ENCODE results near the gene RBM38.
A peak's percentile ranks its signal among the peaks of the same experiment; 100 is the strongest.

RBM38 gene

DNA sequence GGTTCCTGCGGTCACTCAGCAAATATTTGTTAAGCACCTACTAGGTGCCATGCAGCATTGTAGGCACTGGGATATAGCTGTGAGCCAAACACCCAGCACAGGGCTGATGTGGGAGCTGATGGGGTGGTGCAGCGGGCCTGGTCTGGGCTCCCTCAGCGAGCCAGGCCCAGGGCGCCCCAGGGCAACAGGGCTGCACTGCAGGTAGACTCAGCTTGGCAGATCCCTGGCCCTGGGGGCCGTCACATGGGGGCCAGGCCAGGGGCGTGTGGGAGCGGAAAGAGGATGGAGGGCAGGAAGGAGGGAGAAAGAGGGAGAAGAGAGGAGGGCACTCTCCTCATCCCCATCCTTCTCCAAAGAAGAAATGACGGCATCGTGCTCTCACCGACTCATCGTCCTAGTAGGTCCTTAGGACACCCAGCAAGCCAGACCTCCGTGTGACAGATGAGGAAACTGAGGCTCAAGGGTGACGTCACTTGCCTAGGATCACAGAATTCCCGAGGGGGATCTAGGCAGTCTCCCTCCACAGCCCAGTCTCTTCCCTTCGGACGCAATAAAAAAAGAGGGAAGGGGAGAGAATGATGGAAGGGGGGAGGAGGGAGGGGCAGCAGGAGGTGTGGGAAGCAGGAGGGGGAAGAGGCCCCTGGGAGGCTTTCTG lies 53.3 kb downstream of the RBM38 start:
- no CpG with 5 or more reads among the region's 16 CpGs for WGBS, 2 donors (ENCODE audit: extremely low coverage in 2 of 2, insufficient read length in 2 of 2, insufficient replicate concordance in 1 of 2)

DNA sequence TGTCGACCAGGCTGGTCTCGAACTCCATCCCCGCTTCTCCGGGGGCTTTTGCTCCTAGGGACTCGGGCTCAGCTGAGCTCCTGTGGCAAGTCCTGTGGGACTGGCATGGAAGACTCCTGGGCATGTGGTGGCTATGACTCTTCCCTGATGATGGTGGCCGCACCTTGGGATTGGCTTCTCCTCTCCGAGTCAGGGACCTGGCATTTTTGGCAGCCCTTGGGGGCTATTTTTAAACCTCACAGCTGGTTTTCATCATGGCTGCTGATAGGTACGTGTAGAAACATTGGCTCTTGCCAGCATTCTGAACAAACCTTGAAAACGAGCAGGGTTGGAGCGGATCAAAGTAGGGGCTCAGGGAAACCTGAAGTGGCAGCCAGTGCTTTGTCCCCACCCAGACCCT lies 54.1 kb downstream of the RBM38 start:
- Histone ChIP-seq H2AFZ (ENCODE audit: low read length) (no peak overlapping the region), H3K79me1 (ENCODE audit: low read depth, low read length) (no peaks in the 10 kb centered on the region), H3K9me3 (replicated peaks in 1 of 2; ENCODE audit: control insufficient read depth in 2 of 2, insufficient read depth in 1 of 2, low read depth in 1 of 2, low read length in 2 of 2) (peaks cover 4 to 10% of the 10 kb centered on the region in 2 donors), H2AK5ac (ENCODE audit: low read depth, low read length) (no peak overlapping the region), H3K14ac (ENCODE audit: low read length) (no peak overlapping the region), H2BK120ac (ENCODE audit: low read depth, low read length) (no peak overlapping the region), H3K18ac (ENCODE audit: low read length) (no peak overlapping the region), H3K27ac (replicated peaks; ENCODE audit: low read length) (no peak overlapping the region), H3K9ac (ENCODE audit: low read depth, low read length, poor library complexity) (no peak overlapping the region), H2BK5ac (ENCODE audit: low read length) (no peak overlapping the region), H3K4me3 (ENCODE audit: low read length in 2 of 2) (no peak overlapping the region), H3K23ac (ENCODE audit: low read depth, low read length, poor library complexity) (no peak overlapping the region), H4K91ac (ENCODE audit: low read depth, low read length, poor library complexity) (no peak overlapping the region), H3K4ac (ENCODE audit: low read length) (no peak overlapping the region), H3K36me3 (replicated peaks in 1 of 2; ENCODE audit: control insufficient read depth in 2 of 2, insufficient read depth in 2 of 2, low read length in 2 of 2) (no peaks in the 10 kb centered on the region), H2BK15ac (ENCODE audit: low read length) (peak overlapping the region; percentile 15), H4K8ac (ENCODE audit: low read depth, low read length) (no peak overlapping the region), H3K4me2 (ENCODE audit: insufficient read depth, low read length, poor library complexity, severe bottlenecking) (no peak overlapping the region), H2BK12ac (ENCODE audit: low read length) (no peak overlapping the region), H3K4me1 (ENCODE audit: control insufficient read depth in 2 of 2, insufficient read depth in 1 of 2, low read depth in 1 of 2, low read length in 2 of 2) (peaks cover 6 to 7% of the 10 kb centered on the region in 2 donors), H3K27me3 (ENCODE audit: control insufficient read depth in 3 of 3, insufficient read depth in 3 of 3, low read depth in 1 of 3, low read length in 3 of 3) (peaks cover 0 to 38% (median 0%) of the 10 kb centered on the region in 3 experiments)
- WGBS, 2 donors (ENCODE audit: extremely low coverage in 2 of 2, insufficient read length in 2 of 2, insufficient replicate concordance in 1 of 2), result no CpG with 5 or more reads among the region's 10 CpGs
- no peak for DNase-seq (ENCODE audit: low spot score)

More for the DNA sequence above, 53.3 kb downstream of the RBM38 start:
- Histone ChIP-seq H2AFZ (ENCODE audit: low read length) (no peak overlapping the region), H3K4me2 (ENCODE audit: insufficient read depth, low read length, poor library complexity, severe bottlenecking) (no peak overlapping the region), H3K4me1 (ENCODE audit: control insufficient read depth in 2 of 2, insufficient read depth in 1 of 2, low read depth in 1 of 2, low read length in 2 of 2) (peaks cover 8 to 10% of the 10 kb centered on the region in 2 donors), H3K23ac (ENCODE audit: low read depth, low read length, poor library complexity) (no peak overlapping the region), H3K27ac (replicated peaks; ENCODE audit: low read length) (no peak overlapping the region), H3K79me1 (ENCODE audit: low read depth, low read length) (no peaks in the 10 kb centered on the region), H2AK5ac (ENCODE audit: low read depth, low read length) (no peak overlapping the region), H2BK5ac (ENCODE audit: low read length) (no peak overlapping the region), H3K9ac (ENCODE audit: low read depth, low read length, poor library complexity) (no peak overlapping the region), H2BK15ac (ENCODE audit: low read length) (no peak overlapping the region), H2BK12ac (ENCODE audit: low read length) (no peak overlapping the region), H2BK120ac (ENCODE audit: low read depth, low read length) (no peak overlapping the region), H3K4me3 (ENCODE audit: low read length in 2 of 2) (no peak overlapping the region), H3K14ac (ENCODE audit: low read length) (peak overlapping the region; percentile 5), H4K8ac (ENCODE audit: low read depth, low read length) (no peak overlapping the region), H3K9me3 (replicated peaks in 1 of 2; ENCODE audit: control insufficient read depth in 2 of 2, insufficient read depth in 1 of 2, low read depth in 1 of 2, low read length in 2 of 2) (peaks cover 4 to 10% of the 10 kb centered on the region in 2 donors), H4K91ac (ENCODE audit: low read depth, low read length, poor library complexity) (no peak overlapping the region), H3K27me3 (ENCODE audit: control insufficient read depth in 3 of 3, insufficient read depth in 3 of 3, low read depth in 1 of 3, low read length in 3 of 3) (peaks cover 0 to 32% (median 0%) of the 10 kb centered on the region in 3 experiments), H3K18ac (ENCODE audit: low read length) (peak overlapping the region; percentile 13), H3K36me3 (replicated peaks in 1 of 2; ENCODE audit: control insufficient read depth in 2 of 2, insufficient read depth in 2 of 2, low read length in 2 of 2) (no peaks in the 10 kb centered on the region), H3K4ac (ENCODE audit: low read length) (no peak overlapping the region)
- no peak for DNase-seq (ENCODE audit: low spot score)

DNA sequence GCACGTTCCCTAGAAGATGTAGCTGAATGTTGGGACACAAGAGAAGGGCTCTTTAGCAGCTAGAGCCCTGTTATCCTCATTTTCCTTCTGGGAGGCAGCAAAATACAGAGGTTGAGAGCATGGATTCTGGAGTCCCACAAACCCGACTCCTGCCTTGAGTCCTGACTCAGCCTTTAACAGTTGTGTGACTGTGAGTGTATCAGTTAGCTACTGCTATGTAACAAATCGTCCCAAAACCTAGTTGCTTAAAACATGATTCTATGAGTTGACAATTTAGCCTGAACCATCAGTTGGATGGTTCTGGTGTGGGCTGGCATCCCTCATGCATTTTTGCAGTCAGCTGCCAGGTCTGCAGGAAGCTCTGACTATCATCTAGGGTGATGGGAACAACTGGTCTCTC lies 54.6 kb downstream of the RBM38 start:
- Histone ChIP-seq H2AK5ac (ENCODE audit: low read depth, low read length) (no peak overlapping the region), H2BK5ac (ENCODE audit: low read length) (no peak overlapping the region), H2BK120ac (ENCODE audit: low read depth, low read length) (no peak overlapping the region), H3K36me3 (replicated peaks in 1 of 2; ENCODE audit: control insufficient read depth in 2 of 2, insufficient read depth in 2 of 2, low read length in 2 of 2) (no peaks in the 10 kb centered on the region), H3K27ac (replicated peaks; ENCODE audit: low read length) (no peak overlapping the region), H2BK15ac (ENCODE audit: low read length) (no peak overlapping the region), H2BK12ac (ENCODE audit: low read length) (no peak overlapping the region), H3K23ac (ENCODE audit: low read depth, low read length, poor library complexity) (no peak overlapping the region), H3K27me3 (ENCODE audit: control insufficient read depth in 3 of 3, insufficient read depth in 3 of 3, low read depth in 1 of 3, low read length in 3 of 3) (peaks cover 0 to 38% (median 0%) of the 10 kb centered on the region in 3 experiments), H4K8ac (ENCODE audit: low read depth, low read length) (no peak overlapping the region), H3K9me3 (replicated peaks in 1 of 2; ENCODE audit: control insufficient read depth in 2 of 2, insufficient read depth in 1 of 2, low read depth in 1 of 2, low read length in 2 of 2) (peaks cover 4 to 10% of the 10 kb centered on the region in 2 donors), H3K4me3 (ENCODE audit: low read length in 2 of 2) (no peak overlapping the region), H3K79me1 (ENCODE audit: low read depth, low read length) (no peaks in the 10 kb centered on the region), H3K4me2 (ENCODE audit: insufficient read depth, low read length, poor library complexity, severe bottlenecking) (no peak overlapping the region), H2AFZ (ENCODE audit: low read length) (no peak overlapping the region), H3K9ac (ENCODE audit: low read depth, low read length, poor library complexity) (no peak overlapping the region), H3K4ac (ENCODE audit: low read length) (no peak overlapping the region), H3K18ac (ENCODE audit: low read length) (no peak overlapping the region), H4K91ac (ENCODE audit: low read depth, low read length, poor library complexity) (no peak overlapping the region), H3K14ac (ENCODE audit: low read length) (no peak overlapping the region), H3K4me1 (ENCODE audit: control insufficient read depth in 2 of 2, insufficient read depth in 1 of 2, low read depth in 1 of 2, low read length in 2 of 2) (peaks cover 7 to 9% of the 10 kb centered on the region in 2 donors)
- DNase-seq (ENCODE audit: low spot score), result no peak
- no CpG with 5 or more reads among the region's 3 CpGs for WGBS, 2 donors (ENCODE audit: extremely low coverage in 2 of 2, insufficient read length in 2 of 2, insufficient replicate concordance in 1 of 2)

DNA sequence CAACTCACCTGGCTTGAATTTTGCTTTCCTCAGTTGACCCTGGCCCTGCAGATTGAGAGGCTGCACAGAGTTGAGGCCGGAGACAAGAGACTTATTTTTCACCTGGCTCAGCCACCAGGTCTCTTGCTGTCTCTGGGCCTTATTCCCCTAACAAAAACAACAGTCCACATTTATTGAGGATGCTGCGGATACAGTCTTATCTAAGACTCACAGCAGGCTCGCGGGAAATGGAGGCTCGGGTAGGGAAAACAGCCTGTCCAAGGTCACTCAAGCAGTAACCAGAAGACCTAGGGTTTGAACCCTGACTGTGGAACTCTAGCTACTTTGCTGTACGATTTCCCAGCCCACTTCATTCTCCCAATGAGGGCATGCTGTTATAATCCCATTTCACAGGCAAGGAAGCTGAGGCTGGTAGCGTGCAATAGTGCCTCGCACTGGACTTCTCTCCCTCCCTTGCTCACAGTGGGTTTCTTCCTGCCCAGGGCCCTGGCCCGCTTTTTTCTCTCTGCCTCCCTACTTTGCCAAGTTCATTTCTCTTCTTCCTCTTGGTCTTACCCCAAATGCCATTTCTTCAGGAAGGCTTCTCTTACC lies 57.7 kb downstream of the RBM38 start:
- Histone ChIP-seq H3K4ac (ENCODE audit: low read length) (no peak overlapping the region), H2BK5ac (ENCODE audit: low read length) (no peak overlapping the region), H2BK15ac (ENCODE audit: low read length) (no peak overlapping the region), H3K4me2 (ENCODE audit: insufficient read depth, low read length, poor library complexity, severe bottlenecking) (no peak overlapping the region), H3K9me3 (replicated peaks in 1 of 2; ENCODE audit: control insufficient read depth in 2 of 2, insufficient read depth in 1 of 2, low read depth in 1 of 2, low read length in 2 of 2) (peaks cover 4 to 10% of the 10 kb centered on the region in 2 donors), H2BK120ac (ENCODE audit: low read depth, low read length) (no peak overlapping the region), H3K23ac (ENCODE audit: low read depth, low read length, poor library complexity) (no peak overlapping the region), H3K18ac (ENCODE audit: low read length) (no peak overlapping the region), H3K9ac (ENCODE audit: low read depth, low read length, poor library complexity) (no peak overlapping the region), H2AFZ (ENCODE audit: low read length) (no peak overlapping the region), H3K4me3 (ENCODE audit: low read length in 2 of 2) (no peak overlapping the region), H3K27me3 (ENCODE audit: control insufficient read depth in 3 of 3, insufficient read depth in 3 of 3, low read depth in 1 of 3, low read length in 3 of 3) (peaks cover 0 to 32% (median 0%) of the 10 kb centered on the region in 3 experiments), H3K36me3 (replicated peaks in 1 of 2; ENCODE audit: control insufficient read depth in 2 of 2, insufficient read depth in 2 of 2, low read length in 2 of 2) (no peaks in the 10 kb centered on the region), H3K27ac (replicated peaks; ENCODE audit: low read length) (no peak overlapping the region), H2AK5ac (ENCODE audit: low read depth, low read length) (no peak overlapping the region), H4K91ac (ENCODE audit: low read depth, low read length, poor library complexity) (no peak overlapping the region), H3K14ac (ENCODE audit: low read length) (no peak overlapping the region), H3K79me1 (ENCODE audit: low read depth, low read length) (no peaks in the 10 kb centered on the region), H2BK12ac (ENCODE audit: low read length) (no peak overlapping the region), H4K8ac (ENCODE audit: low read depth, low read length) (no peak overlapping the region), H3K4me1 (ENCODE audit: control insufficient read depth in 2 of 2, insufficient read depth in 1 of 2, low read depth in 1 of 2, low read length in 2 of 2) (peaks cover 4 to 5% of the 10 kb centered on the region in 2 donors)
- DNase-seq (ENCODE audit: low spot score), result no peak
- no CpG with 5 or more reads among the region's 9 CpGs for WGBS, 2 donors (ENCODE audit: extremely low coverage in 2 of 2, insufficient read length in 2 of 2, insufficient replicate concordance in 1 of 2)

Measured in neuronal stem cell (in vitro differentiated cells).